Measurements from ENCODE around the gene ADPGK.

Gene ADPGK

DNA sequence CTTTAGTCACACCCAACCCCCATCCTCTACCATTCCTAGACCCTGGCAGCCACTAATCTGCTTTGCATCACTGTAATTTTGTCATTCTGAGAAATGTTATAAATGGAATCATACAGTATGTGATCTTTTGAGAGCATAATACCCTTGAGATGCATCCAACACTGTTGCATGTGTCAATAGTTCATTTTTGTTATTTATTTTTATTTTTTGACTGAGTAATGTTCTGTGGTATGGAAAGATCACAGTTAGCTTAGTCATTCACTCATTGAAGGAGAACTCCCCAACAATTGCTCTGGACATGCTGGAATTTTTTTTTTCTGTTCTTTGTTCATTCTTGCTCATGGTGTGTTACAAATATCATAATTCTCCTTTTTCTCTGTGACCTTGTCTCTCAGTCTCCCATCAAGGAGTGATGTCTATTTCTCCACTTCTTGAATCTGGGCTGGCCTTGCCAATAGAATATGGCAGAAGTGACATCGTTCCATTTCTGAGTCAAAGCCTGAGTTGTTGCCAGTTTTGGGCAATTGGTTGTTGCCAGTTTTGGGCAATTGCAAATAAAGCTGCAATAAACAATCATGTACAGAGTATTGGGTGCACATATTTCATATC lies 6.8 kb upstream of the ADPGK start:
- DNase-seq (ENCODE audit: low read depth in 2 of 2), result no peak

DNA sequence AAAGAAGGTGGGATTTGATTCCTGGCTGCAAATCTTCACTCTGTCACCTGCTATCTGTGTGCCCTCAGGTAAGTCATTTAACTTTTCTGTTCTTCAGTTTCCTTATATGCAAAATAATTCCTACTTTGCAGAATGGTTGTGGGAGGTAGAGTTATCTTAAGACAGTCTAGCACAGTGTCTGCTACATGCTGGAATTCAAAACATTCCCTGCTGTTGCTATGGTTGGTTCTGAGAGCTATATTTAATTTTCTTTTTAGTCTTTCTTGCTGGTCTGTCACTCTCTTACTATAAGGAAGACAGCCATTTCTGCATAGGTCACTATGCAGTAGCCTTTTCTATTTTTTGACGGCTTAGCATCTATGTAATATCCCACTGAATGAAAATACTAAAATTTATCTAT lies 4.0 kb upstream of the ADPGK start:
- DNase-seq (ENCODE audit: low read depth in 2 of 2), result no peak

DNA sequence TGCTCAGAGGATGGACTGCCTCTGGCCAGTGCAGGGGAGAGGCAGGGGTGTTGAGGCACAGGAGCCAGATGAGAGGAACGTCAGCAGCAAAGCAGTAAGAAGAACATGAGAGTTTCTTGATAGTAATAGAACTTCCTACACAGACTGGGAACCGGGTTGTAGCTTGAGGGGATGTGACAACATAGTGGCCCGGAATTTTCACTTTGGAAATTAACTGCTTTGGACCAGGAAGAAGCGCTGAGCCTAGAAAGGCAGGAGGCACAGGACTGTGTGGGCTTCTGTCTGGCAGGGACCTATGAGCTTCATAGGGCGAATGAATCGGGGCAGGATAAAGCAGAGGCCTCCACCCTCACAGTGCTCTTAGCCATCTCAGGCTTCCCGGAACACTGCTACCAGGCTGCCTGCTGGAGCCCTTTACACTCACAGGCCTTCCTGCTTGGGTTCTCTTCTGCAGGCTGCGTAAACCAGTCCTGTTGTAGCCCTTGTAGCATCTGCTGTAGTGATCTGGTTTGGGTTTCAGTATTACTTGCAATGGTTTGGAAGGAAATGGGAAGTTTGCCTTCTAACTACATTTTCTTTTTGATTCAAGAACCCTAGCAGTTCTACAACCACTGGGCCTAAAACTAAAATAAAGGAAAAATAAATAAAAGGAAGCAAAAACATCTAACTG lies 3.3 kb upstream of the ADPGK start:
- no peak for DNase-seq (ENCODE audit: low read depth in 2 of 2)

DNA sequence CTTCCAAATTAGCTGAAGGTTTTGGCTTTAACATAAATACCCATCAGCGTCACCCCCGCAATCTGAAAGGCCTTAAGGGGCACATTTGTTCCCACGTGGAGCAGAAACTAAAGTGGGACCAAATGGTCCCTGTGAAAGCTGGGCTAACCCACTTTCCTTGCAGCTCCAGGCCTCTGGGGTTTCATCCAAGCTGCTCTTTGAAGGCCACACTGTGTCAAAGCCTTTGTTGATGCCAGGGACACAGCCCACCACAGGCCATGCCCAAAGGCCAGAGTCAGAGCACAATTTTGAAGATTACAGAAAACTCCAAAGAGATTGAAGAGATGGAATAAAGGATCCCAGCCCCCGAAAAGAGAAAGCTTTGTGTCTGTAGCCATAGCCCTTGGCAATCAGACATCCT lies 2.7 kb upstream of the ADPGK start:
- DNase-seq (ENCODE audit: low read depth in 2 of 2), result no peak

DNA sequence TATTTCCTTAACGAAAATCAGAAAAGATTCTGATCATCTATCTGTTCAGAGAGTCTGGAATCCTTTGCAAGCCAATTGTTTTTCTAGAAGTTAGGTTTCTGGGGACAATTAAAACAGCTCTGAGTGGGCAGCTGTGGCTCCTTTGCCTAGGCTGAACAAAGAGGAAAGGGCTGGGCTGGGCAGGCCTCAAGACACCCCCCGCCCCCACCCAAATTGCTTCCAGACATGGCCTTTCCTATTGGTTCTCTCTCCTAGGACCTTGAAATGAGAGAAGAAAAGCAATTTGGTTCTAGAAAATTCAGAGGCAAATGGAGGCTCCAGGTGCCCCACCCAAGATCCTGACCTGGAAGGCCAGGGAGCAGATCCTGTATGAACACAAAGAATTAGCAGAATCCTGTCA lies 2.3 kb upstream of the ADPGK start:
- no peak for DNase-seq (ENCODE audit: low read depth in 2 of 2)

DNA sequence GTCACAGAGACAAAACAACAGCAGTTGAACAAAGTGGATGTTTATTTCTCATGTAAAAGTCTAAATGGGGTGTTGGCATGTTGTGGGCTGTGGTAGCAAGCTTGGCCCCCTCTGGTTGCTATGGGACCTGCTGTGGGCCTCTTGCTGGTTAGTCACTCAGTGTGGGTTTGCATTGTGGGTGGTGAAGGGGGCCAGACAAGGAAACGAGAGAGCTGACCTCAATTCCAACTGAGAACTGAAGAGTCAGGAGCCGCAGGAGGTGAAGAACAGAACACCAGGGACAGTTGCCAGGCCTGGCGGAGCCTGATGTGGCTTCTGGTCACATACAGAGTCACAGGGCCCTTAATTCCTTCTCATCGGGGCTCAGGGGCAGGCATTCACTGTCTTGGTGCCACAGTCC lies 1.9 kb upstream of the ADPGK start:
- DNase-seq (ENCODE audit: low read depth in 2 of 2), result peak in 1 of 2 experiments; percentile 30

DNA sequence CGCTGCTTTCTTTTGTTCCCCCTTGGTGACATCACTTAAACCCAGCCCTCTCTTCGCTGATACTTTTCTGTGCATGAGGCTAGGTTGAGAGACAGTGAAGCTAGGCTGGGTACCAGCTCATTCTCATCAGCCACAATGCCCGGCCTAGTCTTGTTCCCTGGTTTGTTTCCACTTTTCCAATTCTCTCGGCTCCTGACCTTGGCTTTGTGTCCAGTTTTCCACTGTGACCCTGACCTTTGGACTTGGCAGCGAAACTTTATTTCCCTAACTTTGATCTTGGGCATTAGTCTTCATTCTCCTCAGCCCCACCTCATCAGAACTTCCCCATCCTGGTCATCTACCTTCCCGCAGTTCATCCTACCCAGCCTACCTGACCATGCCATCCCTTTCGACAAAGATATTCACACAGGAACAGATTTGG lies 908 bp upstream of the ADPGK start:
- DNase-seq (ENCODE audit: low read depth in 2 of 2), result no peak

DNA sequence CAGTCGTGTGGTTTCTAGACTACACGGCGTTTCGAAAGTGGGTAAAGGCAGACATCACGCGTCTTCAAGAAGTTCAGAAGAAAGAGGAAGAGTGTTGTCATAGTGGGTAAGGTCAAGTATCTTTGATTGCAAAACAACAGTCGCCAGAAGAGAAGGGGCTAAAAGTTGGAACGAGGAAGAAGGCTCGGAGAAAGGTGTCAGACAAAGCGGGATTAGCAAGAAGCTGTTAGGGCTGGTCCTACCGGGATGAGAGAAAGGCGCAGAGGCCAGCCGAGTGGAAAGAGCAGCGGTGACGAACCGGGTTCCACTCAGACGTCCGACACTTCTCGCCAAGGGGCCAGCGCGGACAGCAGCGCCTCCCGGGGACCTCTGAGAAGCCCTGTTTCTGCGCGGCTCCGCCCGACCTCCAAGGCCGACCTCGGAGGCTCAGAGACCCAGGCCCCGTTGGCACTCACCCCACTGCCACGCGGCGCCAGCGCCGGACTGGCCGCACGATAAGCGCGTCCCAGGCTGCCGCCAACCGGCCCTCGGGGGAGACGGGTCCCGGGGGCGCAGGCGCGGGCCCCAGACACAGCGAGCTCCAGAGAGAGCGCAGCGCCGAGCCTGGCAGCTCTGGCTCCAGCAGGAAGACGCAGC lies 436 bp downstream of the ADPGK start:
- no peak for DNase-seq (ENCODE audit: low read depth in 2 of 2)

DNA sequence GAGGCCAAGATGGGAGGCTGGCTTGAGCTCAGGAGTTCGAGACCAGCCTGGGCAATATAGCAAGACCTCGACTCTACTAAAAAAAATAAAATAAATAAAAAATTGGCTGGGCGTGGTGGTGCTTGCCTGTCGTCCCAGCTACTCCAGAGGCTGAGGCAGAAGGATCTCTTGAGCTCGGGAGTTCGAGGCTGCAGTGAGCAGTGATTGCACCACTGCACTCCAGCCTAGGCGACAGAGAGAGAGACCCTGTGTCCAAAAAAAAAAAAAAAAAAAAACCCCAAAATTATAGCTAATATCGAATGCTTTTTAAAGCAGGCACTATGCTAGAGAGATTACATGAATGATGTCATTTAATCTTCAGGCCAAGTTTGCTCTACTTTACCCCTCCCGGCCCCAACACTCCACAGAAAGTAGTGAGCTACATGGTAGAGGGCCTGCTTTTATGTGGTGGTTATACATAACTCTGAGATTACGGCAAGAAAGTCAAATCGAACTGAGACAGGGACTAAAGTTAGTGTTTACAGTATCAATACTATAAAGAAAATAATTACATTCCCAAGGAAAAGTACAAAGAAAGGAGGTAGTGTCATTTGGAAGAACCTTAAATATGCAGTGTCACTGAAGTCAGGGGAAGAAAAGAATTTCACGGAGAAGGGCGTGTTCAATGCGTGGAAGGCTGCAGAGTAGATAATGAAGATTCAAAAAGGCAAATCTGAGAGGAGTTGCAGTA lies 1.1 kb downstream of the ADPGK start:
- no peak for DNase-seq (ENCODE audit: low read depth in 2 of 2)

DNA sequence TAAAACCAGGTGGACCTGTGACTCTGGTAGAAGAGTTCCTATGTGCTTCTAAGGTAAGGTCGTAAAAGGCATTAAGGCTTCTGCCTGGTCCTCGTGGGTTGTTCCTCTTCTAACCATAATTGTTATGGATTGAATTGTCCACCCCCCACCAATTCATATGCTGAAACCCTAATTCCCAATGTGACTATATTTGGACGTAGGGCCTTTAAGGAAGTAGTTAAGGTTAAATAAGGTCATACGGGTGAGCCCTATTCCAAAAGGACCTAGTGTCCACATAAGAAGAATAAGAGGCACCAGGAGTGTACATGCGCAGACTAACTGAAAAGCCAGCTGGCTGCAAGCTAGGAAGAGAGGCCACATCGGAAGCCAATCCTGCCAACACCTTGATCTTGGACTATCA lies 1.9 kb downstream of the ADPGK start:
- DNase-seq (ENCODE audit: low read depth in 2 of 2), result no peak

DNA sequence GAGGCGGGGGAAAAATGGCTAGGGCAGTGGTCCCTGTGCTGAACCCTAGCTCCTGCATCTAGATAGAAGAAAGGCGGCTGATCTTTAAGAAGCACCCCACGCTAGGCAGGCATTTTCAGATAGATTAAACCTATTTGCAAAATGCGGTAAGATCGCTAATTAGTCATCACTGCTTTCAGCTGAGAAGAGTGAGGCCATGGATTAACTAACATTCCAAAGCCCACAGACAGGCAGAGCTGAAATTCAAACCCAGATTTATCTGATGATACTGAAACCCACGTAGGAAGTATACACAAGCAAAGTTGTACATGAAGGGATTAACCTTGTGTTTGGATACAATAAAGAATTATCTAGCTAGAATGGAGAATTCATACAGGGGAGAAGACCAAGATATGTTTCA lies 4.8 kb downstream of the ADPGK start:
- DNase-seq (ENCODE audit: low read depth in 2 of 2), result no peak

DNA sequence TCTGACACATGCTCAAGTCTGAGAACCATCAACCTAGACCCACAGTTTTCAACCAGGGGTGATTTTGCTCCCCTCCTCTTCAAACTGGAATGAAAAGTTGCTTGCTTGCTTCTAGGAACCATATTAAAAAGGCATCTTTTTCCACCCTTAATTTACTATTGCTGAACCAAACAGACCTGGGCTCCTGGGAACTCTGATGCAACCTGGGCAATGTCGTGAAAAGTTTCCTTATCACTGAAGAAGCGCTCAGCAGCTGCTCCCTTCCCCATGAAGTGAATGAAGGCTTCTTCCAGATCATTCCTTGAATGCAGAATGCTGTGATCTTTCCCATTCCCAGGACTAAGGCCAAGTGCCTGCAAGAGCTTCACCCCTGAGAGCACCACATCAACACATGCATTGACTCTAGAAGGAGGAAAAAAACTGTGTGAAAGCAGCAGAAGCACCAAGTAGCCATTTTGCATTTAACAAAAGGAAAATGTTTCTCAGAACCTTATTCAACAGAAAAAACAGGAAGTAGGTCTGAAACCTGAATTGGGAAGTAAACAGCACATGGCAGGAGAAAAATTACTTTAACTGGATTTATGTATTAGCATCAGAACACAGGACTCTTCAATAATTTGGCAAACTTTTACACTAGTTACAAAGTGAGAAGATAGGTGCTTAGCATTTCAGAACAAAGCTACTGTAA lies 8.7 kb downstream of the ADPGK start:
- DNase-seq (ENCODE audit: low read depth in 2 of 2), result no peak

DNA sequence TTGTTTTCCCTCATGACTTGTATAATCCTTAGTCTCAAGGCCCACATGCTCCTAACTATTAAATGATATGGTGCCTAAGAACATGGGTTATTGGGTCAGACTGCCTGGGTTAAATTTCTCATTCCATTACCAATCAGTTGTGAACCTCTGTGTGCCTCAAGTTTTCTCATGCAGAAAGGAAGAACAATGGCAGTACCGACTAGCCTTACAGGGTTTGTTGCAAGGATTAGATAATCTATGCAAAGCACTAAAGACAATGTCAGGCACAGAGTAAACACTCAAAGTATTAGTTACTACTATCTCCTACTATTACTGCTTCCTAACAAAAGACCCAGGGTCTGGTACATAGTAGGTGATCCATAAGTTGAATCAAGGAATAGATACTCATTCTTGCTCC lies 12.2 kb downstream of the ADPGK start:
- DNase-seq (ENCODE audit: low read depth in 2 of 2), result no peak

DNA sequence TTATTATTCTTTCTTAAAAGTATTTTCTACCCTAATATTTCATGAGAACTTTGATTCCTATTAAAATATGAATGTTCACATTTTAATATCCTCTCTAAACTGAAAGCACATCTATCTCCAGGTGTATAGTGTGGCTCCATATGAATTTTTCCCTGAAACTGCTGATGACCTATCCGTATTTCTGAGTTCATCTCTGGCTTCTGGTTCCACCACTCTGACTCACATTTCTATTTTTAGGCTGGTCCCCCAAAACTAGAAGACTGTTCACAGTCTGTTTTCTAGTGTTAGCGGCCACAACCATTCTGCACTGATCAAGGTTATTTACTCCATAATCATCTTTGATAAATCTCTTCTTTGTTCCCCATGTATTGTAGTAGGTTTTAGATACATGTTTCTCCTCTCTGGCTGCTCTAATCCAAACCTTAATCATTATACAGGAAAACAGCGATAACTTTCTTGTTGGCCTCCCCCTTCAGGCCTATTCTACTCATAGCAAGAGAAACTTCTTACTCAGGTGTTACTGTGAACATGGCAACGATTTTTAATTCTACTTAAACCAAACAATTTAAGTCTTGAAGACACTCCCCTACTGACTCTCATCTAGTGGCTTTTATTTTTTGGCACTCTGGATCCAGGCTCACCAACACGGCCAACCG lies 12.8 kb downstream of the ADPGK start:
- DNase-seq (ENCODE audit: low read depth in 2 of 2), result no peak

DNA sequence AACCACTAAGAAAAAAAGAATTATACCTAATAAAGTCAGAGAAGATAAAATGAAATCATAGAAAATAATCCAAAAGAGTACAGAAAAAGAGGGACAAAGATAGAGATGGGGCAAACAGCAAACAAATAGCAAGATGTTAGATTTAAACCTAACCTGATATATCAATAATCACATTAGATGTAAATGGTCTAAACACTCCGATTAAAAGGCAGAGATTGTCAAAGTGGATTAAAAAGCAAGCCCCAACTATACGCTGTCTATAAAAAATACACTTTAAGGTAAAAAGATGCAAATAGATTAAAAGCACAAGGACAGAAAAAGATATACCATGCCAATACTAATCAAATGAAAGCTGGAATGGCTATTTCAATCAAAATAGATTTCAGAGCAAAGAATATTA lies 16.8 kb downstream of the ADPGK start:
- DNase-seq (ENCODE audit: low read depth in 2 of 2), result no peak

DNA sequence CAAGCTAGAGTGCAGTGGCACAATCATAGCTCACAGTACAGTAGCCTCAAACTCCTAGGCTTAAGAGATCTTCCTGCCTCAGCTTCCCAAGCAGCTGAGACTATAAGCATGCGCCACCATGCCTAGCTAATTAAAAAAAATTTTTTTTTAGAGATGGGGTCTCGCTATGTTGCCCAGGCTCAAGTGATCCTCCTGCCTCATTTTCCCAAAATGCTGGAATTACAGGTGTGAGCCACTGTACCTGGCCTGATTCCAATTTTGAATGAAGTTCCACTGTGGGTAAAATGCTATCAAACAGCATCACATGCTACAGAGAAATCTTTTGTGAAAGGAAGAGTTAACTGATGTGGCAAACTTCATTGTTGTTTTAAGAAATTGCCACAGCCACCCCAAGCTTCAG lies 17.5 kb downstream of the ADPGK start:
- no peak for DNase-seq (ENCODE audit: low read depth in 2 of 2)

DNA sequence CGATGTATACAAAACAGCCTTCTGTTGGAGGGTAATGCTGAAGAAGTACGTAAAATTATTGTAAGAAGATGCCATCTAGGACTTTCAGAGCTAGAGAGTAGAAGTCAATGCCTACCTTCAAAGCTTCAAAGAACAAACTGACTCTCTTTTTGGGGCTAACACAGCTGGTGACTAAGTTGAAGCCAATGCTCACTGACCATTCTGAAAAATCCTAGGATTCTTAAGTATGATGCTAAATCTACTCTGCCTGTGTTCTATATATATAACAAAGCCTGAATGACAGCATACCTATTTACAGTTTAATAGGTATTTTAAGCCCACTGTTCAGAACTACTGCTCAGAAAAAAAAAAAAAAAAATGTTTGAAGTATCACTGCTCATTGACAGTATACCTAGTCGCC lies 18.9 kb downstream of the ADPGK start:
- no peak for DNase-seq (ENCODE audit: low read depth in 2 of 2)

DNA sequence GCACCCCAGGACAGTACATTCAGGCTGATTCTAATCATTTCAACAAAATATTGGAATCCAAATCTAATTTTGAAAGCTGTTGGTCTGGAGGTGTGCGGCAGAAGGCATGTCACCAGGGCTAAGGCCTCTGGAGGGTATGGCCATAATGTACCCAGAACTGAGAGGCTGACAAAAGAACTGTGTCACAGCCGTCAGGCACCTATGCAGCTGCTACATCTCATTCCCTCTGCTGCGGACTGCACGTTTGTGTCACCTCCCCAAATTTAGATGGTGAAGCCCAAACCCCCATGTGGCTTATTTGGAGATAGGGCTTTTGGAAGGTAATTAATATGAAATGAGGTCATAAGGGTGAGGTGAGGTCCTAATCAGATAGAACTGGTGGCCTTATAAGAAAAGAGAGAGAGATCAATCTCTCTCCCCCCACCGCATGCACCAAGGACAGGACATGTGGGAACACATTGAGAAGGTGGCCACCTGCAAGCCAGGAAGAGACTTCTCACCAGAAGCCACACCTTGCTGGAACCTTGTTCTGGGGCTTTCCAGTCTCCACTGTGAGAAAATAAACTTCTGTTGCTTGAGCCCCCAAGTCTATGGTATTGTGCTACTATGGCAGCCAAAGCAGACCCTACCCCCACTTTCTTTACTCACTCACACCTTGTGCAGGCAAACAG lies 22.8 kb downstream of the ADPGK start:
- DNase-seq (ENCODE audit: low read depth in 2 of 2), result no peak

DNA sequence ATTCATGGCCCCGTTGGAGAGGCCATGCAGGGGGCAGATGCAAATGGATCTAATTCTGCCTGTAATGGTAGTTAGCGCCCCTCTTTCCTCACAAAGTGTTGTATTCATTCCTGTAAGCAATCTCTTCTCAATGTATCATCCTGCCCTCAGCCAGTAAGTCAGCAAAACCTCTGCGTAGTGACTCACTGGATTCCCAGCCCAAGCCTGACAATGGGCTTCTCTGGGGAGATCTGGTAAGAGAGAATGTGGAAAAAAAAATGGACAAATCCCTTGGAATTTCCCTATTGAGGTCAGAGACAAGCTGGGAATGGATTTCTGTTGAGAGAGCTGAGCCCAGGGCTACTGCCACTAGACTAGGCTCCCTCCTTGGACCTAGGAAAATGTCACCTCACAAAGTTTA lies 25.4 kb downstream of the ADPGK start:
- peak; percentile 92 for DNase-seq (ENCODE audit: low read depth in 2 of 2)

DNA sequence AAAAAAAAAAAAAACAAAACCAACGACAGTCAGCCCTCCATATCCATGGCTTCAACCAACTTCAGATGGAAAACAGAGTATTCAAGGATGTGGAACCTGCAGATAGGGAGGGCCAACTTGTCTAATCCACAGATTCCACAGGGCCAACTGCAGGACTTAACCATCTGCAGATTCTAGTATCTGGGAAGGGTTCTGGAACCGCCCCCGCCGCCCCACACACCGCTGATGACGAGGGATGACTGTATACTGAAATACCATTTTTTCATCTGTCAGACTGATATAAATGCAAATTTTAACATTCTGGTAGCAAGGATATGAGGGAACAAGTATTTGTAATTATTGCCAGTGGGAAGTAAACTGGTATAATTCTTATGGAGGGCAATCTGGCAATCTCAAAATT lies 29.5 kb downstream of the ADPGK start:
- DNase-seq (ENCODE audit: low read depth in 2 of 2), result no peak
